Endodermal cell (in vitro differentiated cells): ENCODE measurements around the gene MARCHF2. TPM values are rescaled to one million over a fixed set of nuclear protein-coding genes. Genes with fewer than 3 reads are reported as not detected.

Experiments
- DNase-seq: peaks from one replicate; pipeline ENCODE4 v3.0.0-alpha.2; 2017
- H3K27ac ChIP-seq: 2 replicates; pipeline ENCODE4 v1.5.1; 2013; ENCODE audit warnings: mild to moderate bottlenecking, low read depth, low read length, moderate library complexity
- H3K27me3 ChIP-seq: 2 replicates; pipeline ENCODE4 v1.6.1; 2013; ENCODE audit warnings: mild to moderate bottlenecking, low read length, moderate library complexity; ENCODE audit not compliant: insufficient read depth, control insufficient read depth, poor library complexity, severe bottlenecking
- H3K36me3 ChIP-seq: 2 replicates; pipeline ENCODE4 v1.7.0; 2013; ENCODE audit warnings: mild to moderate bottlenecking, low read length, moderate library complexity; ENCODE audit not compliant: control insufficient read depth, insufficient read depth
- H3K4me1 ChIP-seq: one replicate; pipeline ENCODE4 v1.7.0; 2013; ENCODE audit warnings: low read length; ENCODE audit not compliant: control insufficient read depth, insufficient read depth
- H3K4me3 ChIP-seq: 2 replicates; pipeline ENCODE4 v1.5.1; 2013; ENCODE audit warnings: mild to moderate bottlenecking, low read length, moderate library complexity
- H3K9ac ChIP-seq: 2 replicates; pipeline ENCODE4 v1.6.1; 2013; ENCODE audit warnings: mild to moderate bottlenecking, low read length, moderate library complexity; ENCODE audit not compliant: poor library complexity, severe bottlenecking; ENCODE audit errors: extremely low read depth
- H3K9me3 ChIP-seq: 2 replicates; pipeline ENCODE4 v1.6.1; 2013; ENCODE audit warnings: mild to moderate bottlenecking, low read length, moderate library complexity; ENCODE audit not compliant: control insufficient read depth
- H3K27ac Mint-ChIP-seq: 2 replicates; pipeline ENCODE4 v1.8.0; 2020; ENCODE audit warnings: mixed read lengths
- H3K27me3 Mint-ChIP-seq: 2 replicates; pipeline ENCODE4 v1.8.0; 2021; ENCODE audit warnings: mild to moderate bottlenecking, mixed read lengths; ENCODE audit not compliant: insufficient read depth
- H3K36me3 Mint-ChIP-seq: 2 replicates; pipeline ENCODE4 v1.8.0; 2020; ENCODE audit warnings: low read depth, mixed read lengths
- H3K4me1 Mint-ChIP-seq: 2 replicates; pipeline ENCODE4 v1.8.0; 2020; ENCODE audit warnings: mixed read lengths
- H3K4me3 Mint-ChIP-seq: 2 replicates; pipeline ENCODE4 v1.8.0; 2020; ENCODE audit warnings: mild to moderate bottlenecking, moderate library complexity, mixed read lengths
- H3K9me3 Mint-ChIP-seq: 2 replicates; pipeline ENCODE4 v1.8.0; 2020; ENCODE audit warnings: mild to moderate bottlenecking, mixed read lengths
- CTCF ChIP-seq: fragments of 200-600 bp; sonication (generic); conservative IDR thresholded peaks from 2 replicates; pipeline ENCODE4 v1.5.0; 2021; ENCODE audit warnings: antibody characterized with exemption, mild to moderate bottlenecking
- WGBS, 2 experiments: methylation state at CpG; one replicate each; pipeline versions ENCODE4 v1.1.5 to v1.1.7; 2013; ENCODE audit warnings: missing lambda C conversion rate in 2 of 2, mixed read lengths in 1 of 2; ENCODE audit not compliant: insufficient coverage in 1 of 2, insufficient read length in 1 of 2; 5-methylcytosine and 5-hydroxymethylcytosine counted together
- microRNA-seq: library from miRNA; unstranded; fragments of <30 nt; microRNA quantifications from one replicate; pipeline ENCODE4 v1.2.0, GENCODE V29; 2020; ENCODE audit warnings: borderline microRNAs expressed
- total RNA-seq, 2 donors: library from RNA; stranded (reverse); fragmentation: NEBNext Ultra II Directional in 1 of 2; extraction: Animal tissue kit (Norgen Biotek cat#: 25700) in 1 of 2; gene quantifications; 2 replicates in 1 of 2; 3 replicates in 1 of 2; pipeline ENCODE4 v1.2.1, GENCODE V29; 2021

MARCHF2 gene
- total RNA-seq, 2 donors from 2014 or later: 31.8 to 35.9 TPM

GRCh38 chr19:8486661-8487136, 73.6 kb downstream of the MARCHF2 start:
- Histone ChIP-seq H3K9me3 (no peaks in the 10 kb centered on the region), H3K27ac (peak overlapping the region; percentile 81), H3K9ac (no peak overlapping the region), H3K4me1 (no peaks in the 10 kb centered on the region), H3K36me3 (peaks cover 78% of the 10 kb centered on the region), H3K27me3 (no peaks in the 10 kb centered on the region), H3K4me3 (no peak overlapping the region)
- peak overlapping the region; percentile 85 for H3K27ac Mint-ChIP-seq
- no peak for DNase-seq
- peaks cover 65% of the 10 kb centered on the region for H3K36me3 Mint-ChIP-seq
- H3K9me3 Mint-ChIP-seq: no peaks in the 10 kb centered on the region
- H3K27me3 Mint-ChIP-seq: no peaks in the 10 kb centered on the region
- H3K4me1 Mint-ChIP-seq: no peaks in the 10 kb centered on the region
- WGBS, 2 experiments: 94% methylated on average over 15 to 16 of the region's 16 CpGs
- no peak overlapping the region for H3K4me3 Mint-ChIP-seq
- TF ChIP-seq CTCF: no peak

GRCh38 chr19:8487137-8487851, 74.2 kb downstream of the MARCHF2 start:
- no peaks in the 10 kb centered on the region for H3K9me3 ChIP-seq
- no peak overlapping the region for H3K9ac ChIP-seq
- no peaks in the 10 kb centered on the region for H3K4me1 ChIP-seq
- no peaks in the 10 kb centered on the region for H3K27me3 ChIP-seq
- H3K4me3 Mint-ChIP-seq: no peak overlapping the region
- no peak for DNase-seq
- H3K36me3 ChIP-seq: peaks cover 76% of the 10 kb centered on the region
- WGBS, 2 experiments: 93 to 95% methylated on average over 12 to 13 of the region's 13 CpGs
- H3K36me3 Mint-ChIP-seq: peaks cover 62% of the 10 kb centered on the region
- TF ChIP-seq CTCF: no peak
- no peaks in the 10 kb centered on the region for H3K27me3 Mint-ChIP-seq
- H3K9me3 Mint-ChIP-seq: no peaks in the 10 kb centered on the region
- peak overlapping the region; percentile 85 for H3K27ac Mint-ChIP-seq
- no peak overlapping the region for H3K4me3 ChIP-seq
- H3K27ac ChIP-seq: peak overlapping the region; percentile 81
- no peaks in the 10 kb centered on the region for H3K4me1 Mint-ChIP-seq

- no peak overlapping the region for H3K4me3 Mint-ChIP-seq
- 79 to 83% methylated on average over 11 to 15 of the region's 15 CpGs for WGBS, 2 experiments
- no peak overlapping the region for H3K4me3 ChIP-seq
- no peaks in the 10 kb centered on the region for H3K4me1 Mint-ChIP-seq
- peaks cover 65% of the 10 kb centered on the region for H3K36me3 ChIP-seq
- peak overlapping the region; percentile 85 for H3K27ac Mint-ChIP-seq
- peaks cover 53% of the 10 kb centered on the region for H3K36me3 Mint-ChIP-seq
- H3K27me3 Mint-ChIP-seq: no peaks in the 10 kb centered on the region
- no peak overlapping the region for H3K9ac ChIP-seq
- DNase-seq: no peak
- H3K9me3 Mint-ChIP-seq: no peaks in the 10 kb centered on the region
- no peaks in the 10 kb centered on the region for H3K9me3 ChIP-seq
- no peak for TF ChIP-seq CTCF
- no peaks in the 10 kb centered on the region for H3K4me1 ChIP-seq
- H3K27ac ChIP-seq: peak overlapping the region; percentile 81
- H3K27me3 ChIP-seq: no peaks in the 10 kb centered on the region
Measured at GRCh38 chr19:8488365-8488764, 75.3 kb downstream of the MARCHF2 start.

Small RNAs within 50 kb of the gene (microRNA-seq; reads per million reads assigned to microRNA genes)
- gene MIR4999: 0.59 reads per million

Other genes with a start within 250 kb of the MARCHF2 start
- gene CERS4, start 203.9 kb upstream of the MARCHF2 start, total RNA-seq: 100 to 1,000 TPM in 1 of 2 donors, 10 to 100 TPM in 1; 76.9 to 105 TPM
- 10 to 100 TPM; 63.4 to 72.7 TPM for gene CD320, start 104.9 kb upstream of the MARCHF2 start, total RNA-seq
- 10 to 100 TPM; 75.7 to 86.2 TPM for gene NDUFA7, start 91.9 kb upstream of the MARCHF2 start, total RNA-seq
- 1,000 to 10,000 TPM; 1,512 to 1,809 TPM for gene RPS28, start 91.8 kb upstream of the MARCHF2 start, total RNA-seq
- gene KANK3, start 70.0 kb upstream of the MARCHF2 start, total RNA-seq: 1 to 10 TPM; 2.3 to 2.6 TPM
- 10 to 100 TPM; 10.9 to 13.2 TPM for gene ANGPTL4, start 49.1 kb upstream of the MARCHF2 start, total RNA-seq
- 100 to 1,000 TPM; 137 to 146 TPM for gene RAB11B, start 22.9 kb upstream of the MARCHF2 start, total RNA-seq
- 100 to 1,000 TPM; 271 to 370 TPM for gene HNRNPM, start 31.7 kb downstream of the MARCHF2 start, total RNA-seq
- gene PRAM1, start 89.3 kb downstream of the MARCHF2 start, total RNA-seq: 1 to 10 TPM in 1 of 2 donors, under 1 TPM in 1; 0.40 to 1.9 TPM
- gene ZNF414, start 100.9 kb downstream of the MARCHF2 start, total RNA-seq: 10 to 100 TPM; 22.6 to 23.7 TPM
- 1 to 10 TPM in 1 of 2 donors, under 1 TPM in 1; 0.57 to 1.1 TPM for gene MYO1F, start 164.1 kb downstream of the MARCHF2 start, total RNA-seq
- gene ADAMTS10, start 197.4 kb downstream of the MARCHF2 start, total RNA-seq: 10 to 100 TPM; 19.3 to 35.9 TPM
- gene NFILZ, start 217.3 kb downstream of the MARCHF2 start, total RNA-seq: not detected